Left lung (tissue), 10 donors: Measurements from ENCODE around the gene EML1. TPM values are rescaled to one million over a fixed set of nuclear protein-coding genes. Genes with fewer than 3 reads are reported as not detected.

ENCODE experiments used
- ATAC-seq: fragments of 200-7000 bp; cut with Tn5 transposase; one replicate; pipeline ENCODE4 v1.9.1; 2020; ENCODE audit warnings: moderate library complexity
- DNase-seq, 4 donors: peaks; one replicate each; pipeline ENCODE4 v3.0.0-alpha.2; 2013 to 2020
- H3K27ac ChIP-seq, 2 donors: fragments of 200-600 bp; sonication (generic) in 1 of 2; one replicate each; pipeline versions ENCODE4 v1.5.0 to v1.8.0; 2020 to 2021
- H3K27me3 ChIP-seq, 2 donors: fragments of 200-600 bp; sonication (generic) in 1 of 2; one replicate each; pipeline versions ENCODE4 v1.5.0 to v1.8.0; 2020 to 2021
- H3K36me3 ChIP-seq, 2 donors: fragments of 200-600 bp; sonication (generic) in 1 of 2; one replicate each; pipeline versions ENCODE4 v1.5.0 to v1.8.0; 2020 to 2021
- H3K4me1 ChIP-seq, 2 donors: fragments of 200-600 bp; one replicate each; pipeline ENCODE4 v1.8.0; 2021
- H3K4me3 ChIP-seq, 2 donors: fragments of 200-600 bp; sonication (generic) in 1 of 2; one replicate each; pipeline versions ENCODE4 v1.5.0 to v1.8.0; 2020 to 2021; ENCODE audit warnings: mild to moderate bottlenecking in 1 of 2
- H3K9me3 ChIP-seq, 2 donors: fragments of 200-600 bp; sonication (generic) in 1 of 2; one replicate each; pipeline versions ENCODE4 v1.5.0 to v1.8.0; 2020 to 2021
- CTCF ChIP-seq, 2 donors: fragments of 200-600 bp; sonication (generic) in 1 of 2; IDR thresholded peaks; one replicate each; pipeline versions ENCODE4 v1.5.0 to v1.8.0; 2021; ENCODE audit warnings: antibody characterized with exemption in 2 of 2
- intact Hi-C, 2 donors: fragments of 100-400 bp; cut with DNase I; formaldehyde crosslinking; loops; one replicate each; pipeline versions ENCODE4 v1.11.2 to v1.14.2; 2022
- polyA plus RNA-seq, 6 donors: library from polyadenylated mRNA; unstranded; fragments of 120-200 nt; gene quantifications; one replicate each; pipeline ENCODE4 v1.2.1, GENCODE V29; 2013; ENCODE audit not compliant: insufficient read length in 6 of 6
- total RNA-seq, 2 donors: library from RNA; stranded (reverse); fragmentation: NEBNext Ultra II Directional; extraction: Animal tissue kit (Norgen Biotek cat#: 25700); gene quantifications; one replicate each; pipeline ENCODE4 v1.2.1, GENCODE V29; 2021
- donor health status: DM: no; HTN: yes; CAD: no.
- donor health status: DM: no; HTN: no; CAD: no.

Gene EML1
- total and polyA plus RNA-seq, 8 donors, result 24.6 to 48.6 (median 42.2) TPM

GRCh38 chr14:99916091-99916383 lies 122.8 kb downstream of the EML1 start:
- Histone ChIP-seq H3K27me3 (no peaks in the 10 kb centered on the region), H3K4me1 (no peaks in the 10 kb centered on the region), H3K27ac (no peak overlapping the region), H3K36me3 (peaks cover 0 to 46% of the 10 kb centered on the region in 2 donors), H3K4me3 (no peak overlapping the region), H3K9me3 (no peaks in the 10 kb centered on the region)
- no peak for DNase-seq
- intact Hi-C loops, result no loop called here
- TF ChIP-seq CTCF (IDR thresholded peaks at IDR 0.05), result no peak
- ATAC-seq, result no peak

- Histone ChIP-seq H3K4me3 (no peak overlapping the region), H3K27ac (no peak overlapping the region), H3K36me3 (peaks cover 0 to 45% of the 10 kb centered on the region in 2 donors), H3K9me3 (no peaks in the 10 kb centered on the region), H3K27me3 (no peaks in the 10 kb centered on the region), H3K4me1 (no peaks in the 10 kb centered on the region)
- TF ChIP-seq CTCF (IDR thresholded peaks at IDR 0.05), result no peak
- ATAC-seq (no peak), DNase-seq (no peak)
- intact Hi-C loops, result no loop called here
These were observed 125.6 kb downstream of the EML1 start for GRCh38 chr14:99918781-99919180.

- no peak for ATAC-seq
- TF ChIP-seq CTCF (IDR thresholded peaks at IDR 0.05), result no peak
- intact Hi-C loops, result no loop called here
- Histone ChIP-seq H3K27me3 (no peaks in the 10 kb centered on the region), H3K27ac (no peak overlapping the region), H3K9me3 (no peaks in the 10 kb centered on the region), H3K4me1 (no peaks in the 10 kb centered on the region), H3K4me3 (no peak overlapping the region), H3K36me3 (peaks cover 0 to 25% of the 10 kb centered on the region in 2 donors)
- DNase-seq, result no peak
These were observed 128.2 kb downstream of the EML1 start for GRCh38 chr14:99921425-99921824.

GRCh38 chr14:99924379-99924778 lies 131.2 kb downstream of the EML1 start:
- no peaks in the 10 kb centered on the region for H3K27me3 ChIP-seq
- no peaks in the 10 kb centered on the region for H3K9me3 ChIP-seq
- TF ChIP-seq CTCF (IDR thresholded peaks at IDR 0.05), result no peak
- ATAC-seq (no peak), DNase-seq (no peak)
- H3K4me3 ChIP-seq, result no peak overlapping the region
- intact Hi-C loops, result no loop called here
- H3K27ac ChIP-seq, result no peak overlapping the region
- H3K36me3 ChIP-seq, result peaks cover 0 to 12% of the 10 kb centered on the region in 2 donors
- H3K4me1 ChIP-seq, result no peaks in the 10 kb centered on the region

- no peak overlapping the region for H3K27ac ChIP-seq
- ATAC-seq (no peak), DNase-seq (no peak)
- intact Hi-C loops, result no loop called here
- H3K4me3 ChIP-seq, result no peak overlapping the region
- H3K27me3 ChIP-seq, result no peaks in the 10 kb centered on the region
- TF ChIP-seq CTCF (IDR thresholded peaks at IDR 0.05), result no peak
- H3K4me1 ChIP-seq, result no peaks in the 10 kb centered on the region
- H3K9me3 ChIP-seq, result no peaks in the 10 kb centered on the region
- H3K36me3 ChIP-seq, result peaks cover 0 to 9% of the 10 kb centered on the region in 2 donors
These were observed 132.3 kb downstream of the EML1 start for GRCh38 chr14:99925471-99925870.
